Liver (tissue), 9 donors: Measurements from ENCODE around the gene TIAM2. TPM values are rescaled to one million over a fixed set of nuclear protein-coding genes. Genes with fewer than 3 reads are reported as not detected.

Experiments used
- DNase-seq: peaks from one replicate; pipeline ENCODE4 v3.0.0-alpha.2; 2017; ENCODE audit warnings: low spot score
- H3K27ac ChIP-seq, 2 donors: one replicate each; pipeline ENCODE4 v1.7.0; 2013; ENCODE audit warnings: inconsistent platforms in 2 of 2, low read length in 2 of 2, control low read depth in 1 of 2, low read depth in 1 of 2, mild to moderate bottlenecking in 1 of 2
- H3K27me3 ChIP-seq, 4 donors: one replicate each; pipeline versions ENCODE4 v1.6.1 to v1.7.0; 2013; ENCODE audit warnings: low read length in 3 of 4, inconsistent platforms in 1 of 4, mild to moderate bottlenecking in 1 of 4, moderate library complexity in 1 of 4; ENCODE audit not compliant: control insufficient read depth in 4 of 4, insufficient read depth in 4 of 4
- H3K36me3 ChIP-seq, 4 donors: one replicate each; pipeline versions ENCODE4 v1.6.1 to v1.7.0; 2013; ENCODE audit warnings: low read length in 3 of 4, mild to moderate bottlenecking in 3 of 4, low read depth in 1 of 4, moderate library complexity in 1 of 4; ENCODE audit not compliant: control insufficient read depth in 4 of 4, insufficient read depth in 3 of 4
- H3K4me1 ChIP-seq, 4 donors: one replicate each; pipeline versions ENCODE4 v1.6.1 to v1.7.0; 2013; ENCODE audit warnings: low read length in 3 of 4, mild to moderate bottlenecking in 3 of 4, moderate library complexity in 1 of 4; ENCODE audit not compliant: control insufficient read depth in 4 of 4, insufficient read depth in 4 of 4
- H3K4me3 ChIP-seq, 3 donors: one replicate each; pipeline versions ENCODE4 v1.6.1 to v1.7.0; 2013; ENCODE audit warnings: low read length in 3 of 3, control low read depth in 1 of 3, low read depth in 1 of 3, mild to moderate bottlenecking in 1 of 3
- H3K9ac ChIP-seq, 2 donors: one replicate each; pipeline ENCODE4 v1.7.0; 2013; ENCODE audit warnings: low read length in 2 of 2, mild to moderate bottlenecking in 2 of 2, moderate library complexity in 2 of 2, control low read depth in 1 of 2, low read depth in 1 of 2
- H3K9me3 ChIP-seq, 4 donors: one replicate each; pipeline versions ENCODE4 v1.6.1 to v1.7.0; 2013; ENCODE audit warnings: low read length in 3 of 4; ENCODE audit not compliant: control insufficient read depth in 4 of 4
- ATF3 ChIP-seq: IDR thresholded peaks from 2 replicates; pipeline ENCODE4 v1.6.1; 2016; ENCODE audit warnings: antibody characterized with exemption
- CTCF ChIP-seq: fragments of 150-350 bp; IDR thresholded peaks from 2 replicates; pipeline ENCODE4 v1.5.1; 2017; ENCODE audit warnings: improper control_type of control experiment, low read depth, low read length; ENCODE audit not compliant: missing input control
- EGR1 ChIP-seq, 2 donors: IDR thresholded peaks; 2 replicates each; pipeline ENCODE4 v1.6.1; 2016 to 2018; ENCODE audit warnings: antibody characterized with exemption in 2 of 2, low read depth in 2 of 2
- FOXA1 ChIP-seq: IDR thresholded peaks from 2 replicates; pipeline ENCODE4 v1.6.1; 2016; ENCODE audit warnings: antibody characterized with exemption
- FOXA2 ChIP-seq: IDR thresholded peaks from 2 replicates; pipeline ENCODE4 v1.6.1; 2016; ENCODE audit warnings: antibody characterized with exemption
- GABPA ChIP-seq, 2 donors: IDR thresholded peaks in 1 of 2; conservative IDR thresholded peaks in 1 of 2; 2 replicates each; pipeline ENCODE4 v1.6.1; 2016; ENCODE audit warnings: antibody characterized with exemption in 2 of 2, mild to moderate bottlenecking in 1 of 2, moderate library complexity in 1 of 2
- HNF4A ChIP-seq, 2 donors: conservative IDR thresholded peaks; 2 replicates each; pipeline ENCODE4 v1.6.1; 2016; ENCODE audit warnings: antibody characterized with exemption in 2 of 2, mild to moderate bottlenecking in 2 of 2
- HNF4G ChIP-seq: IDR thresholded peaks from 2 replicates; pipeline ENCODE4 v1.6.1; 2016; ENCODE audit warnings: antibody characterized with exemption
- JUND ChIP-seq, 2 donors: IDR thresholded peaks; 2 replicates each; pipeline ENCODE4 v1.6.1; 2016; ENCODE audit warnings: antibody characterized with exemption in 2 of 2
- NR2F2 ChIP-seq: IDR thresholded peaks from 2 replicates; pipeline ENCODE4 v1.6.1; 2016; ENCODE audit warnings: antibody characterized with exemption
- RAD21 ChIP-seq, 2 donors: IDR thresholded peaks; 2 replicates each; pipeline ENCODE4 v1.6.1; 2016; ENCODE audit warnings: antibody characterized with exemption in 2 of 2, mild to moderate bottlenecking in 2 of 2
- REST ChIP-seq: IDR thresholded peaks from 2 replicates; pipeline ENCODE4 v1.6.1; 2016; ENCODE audit warnings: antibody characterized with exemption, mild to moderate bottlenecking
- RXRA ChIP-seq, 2 donors: IDR thresholded peaks; 2 replicates each; pipeline ENCODE4 v1.6.1; 2017 to 2018; ENCODE audit warnings: antibody characterized with exemption in 2 of 2, mild to moderate bottlenecking in 1 of 2
- SP1 ChIP-seq: IDR thresholded peaks from 2 replicates; pipeline ENCODE4 v1.6.1; 2018; ENCODE audit warnings: antibody characterized with exemption, mild to moderate bottlenecking
- TAF1 ChIP-seq: conservative IDR thresholded peaks from 2 replicates; pipeline ENCODE4 v1.6.1; 2016; ENCODE audit warnings: antibody characterized with exemption, mild to moderate bottlenecking
- YY1 ChIP-seq: IDR thresholded peaks from 2 replicates; pipeline ENCODE4 v1.6.1; 2016; ENCODE audit warnings: antibody characterized with exemption, mild to moderate bottlenecking
- ZBTB33 ChIP-seq: IDR thresholded peaks from 2 replicates; pipeline ENCODE4 v1.6.1; 2016; ENCODE audit warnings: antibody characterized with exemption
- WGBS: extraction: QIAGEN DNeasy Blood & Tissue Kit; methylation state at CpG from one replicate; pipeline ENCODE4 v1.1.7; 2013; 5-methylcytosine and 5-hydroxymethylcytosine counted together
- polyA plus RNA-seq, 2 donors: library from polyadenylated mRNA; stranded (reverse) in 1 of 2; unstranded in 1 of 2; fragments of 200-250 nt in 1 of 2; fragments of >200 nt in 1 of 2; fragmentation: Nextera tagmentation in 1 of 2; extraction: Ambion mirVana in 1 of 2; gene quantifications; one replicate each; pipeline versions ENCODE4 v1.2.1 to v1.2.3, GENCODE V29; 2013 to 2015
- total RNA-seq, 2 donors: library from RNA; depleted of rRNA; stranded (reverse); fragments of >200 nt; gene quantifications; one replicate each; pipeline ENCODE4 v1.2.3, GENCODE V29; 2014
- TF ChIP-seq, protein P1 (sequence below): IDR thresholded peaks from 2 replicates; pipeline ENCODE4 v1.6.1; 2016; ENCODE audit warnings: antibody characterized with exemption
- donor health status: healthy.
- donor health status: healthy.
- donor health status: healthy.
- donor health status: healthy.
- donor health status: healthy.

Gene TIAM2
- total and polyA plus RNA-seq, 4 donors, result 0.62 to 3.7 (median 2.4) TPM

- Histone ChIP-seq H3K4me3 (no peak overlapping the region), H3K27ac (no peak overlapping the region), H3K9me3 (no peaks in the 10 kb centered on the region), H3K36me3 (no peaks in the 10 kb centered on the region), H3K9ac (no peak overlapping the region), H3K4me1 (no peaks in the 10 kb centered on the region), H3K27me3 (no peaks in the 10 kb centered on the region)
- DNase-seq, result no peak
- TF ChIP-seq, protein P1, sequence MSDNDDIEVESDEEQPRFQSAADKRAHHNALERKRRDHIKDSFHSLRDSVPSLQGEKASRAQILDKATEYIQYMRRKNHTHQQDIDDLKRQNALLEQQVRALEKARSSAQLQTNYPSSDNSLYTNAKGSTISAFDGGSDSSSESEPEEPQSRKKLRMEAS, result no peak
- TF ChIP-seq EGR1 (IDR thresholded peaks at IDR 0.05; ENCODE audit: low read depth in 2 of 2), result no peak
- TF ChIP-seq CTCF, result no peak
- TF ChIP-seq FOXA1, result no peak
- no peak for TF ChIP-seq TAF1
- no peak for TF ChIP-seq JUND (IDR thresholded peaks at IDR 0.05)
- no peak for TF ChIP-seq RXRA (IDR thresholded peaks at IDR 0.05)
- no peak for TF ChIP-seq REST
- no peak for TF ChIP-seq SP1
- TF ChIP-seq ATF3, result no peak
- no peak for TF ChIP-seq NR2F2
- no peak for TF ChIP-seq RAD21 (IDR thresholded peaks at IDR 0.05)
- TF ChIP-seq HNF4G, result no peak
- TF ChIP-seq YY1, result no peak
- TF ChIP-seq GABPA (IDR thresholded peaks at IDR 0.05 in 1 of 2, conservative IDR thresholded peaks at IDR 0.05 in 1 of 2), result no peak
- no peak for TF ChIP-seq ZBTB33
- TF ChIP-seq FOXA2, result no peak
- no peak for TF ChIP-seq HNF4A (conservative IDR thresholded peaks at IDR 0.05)
- WGBS, result 82% methylated on average over 3 of the region's 3 CpGs
Observed at GRCh38 chr6:155039618-155040017, 44.5 kb downstream of the TIAM2 start.

- TF ChIP-seq NR2F2 (no peak), CTCF (no peak), FOXA1 (no peak), JUND (IDR thresholded peaks at IDR 0.05) (no peak), YY1 (no peak), TAF1 (no peak), HNF4A (conservative IDR thresholded peaks at IDR 0.05) (no peak), EGR1 (IDR thresholded peaks at IDR 0.05; ENCODE audit: low read depth in 2 of 2) (no peak), GABPA (IDR thresholded peaks at IDR 0.05 in 1 of 2, conservative IDR thresholded peaks at IDR 0.05 in 1 of 2) (no peak)
- 91% methylated on average over 2 of the region's 2 CpGs for WGBS
- no peak for DNase-seq
Observed at GRCh38 chr6:155040154-155040553, 45.0 kb downstream of the TIAM2 start.

More at GRCh38 chr6:155040154-155040553, 45.0 kb downstream of the TIAM2 start:
- no peak overlapping the region for H3K9ac ChIP-seq
- H3K27ac ChIP-seq, result no peak overlapping the region
- H3K4me1 ChIP-seq, result no peaks in the 10 kb centered on the region
- no peak overlapping the region for H3K4me3 ChIP-seq
- no peaks in the 10 kb centered on the region for H3K9me3 ChIP-seq
- no peaks in the 10 kb centered on the region for H3K27me3 ChIP-seq
- H3K36me3 ChIP-seq, result no peaks in the 10 kb centered on the region
